RWPE2 (cell line): Measurements from ENCODE around the gene GLTP.

ENCODE experiments used
- ATAC-seq: fragments of 200-7000 bp; cut with Tn5 transposase; 3 replicates; pipeline ENCODE4 v1.9.1; 2021; ENCODE audit warnings: low read depth
- DNase-seq: peaks from one replicate; pipeline ENCODE4 v3.0.0-alpha.2; 2020; ENCODE audit warnings: low spot score
- H3K27ac ChIP-seq: fragments of 450-650 bp; 2 replicates; pipeline ENCODE4 v1.5.1; 2017; ENCODE audit warnings: mild to moderate bottlenecking; ENCODE audit not compliant: poor library complexity, severe bottlenecking
- H3K27me3 ChIP-seq: fragments of 250-450 bp; sonication (Bioruptor Pico); 2 replicates; pipeline ENCODE4 v1.5.1; 2021; ENCODE audit warnings: mild to moderate bottlenecking, moderate library complexity; ENCODE audit not compliant: insufficient read depth, poor library complexity, severe bottlenecking
- H3K36me3 ChIP-seq: fragments of 250-450 bp; sonication (Bioruptor Pico); 2 replicates; pipeline ENCODE4 v1.5.1; 2020; ENCODE audit warnings: low read depth, mild to moderate bottlenecking, moderate library complexity
- H3K4me1 ChIP-seq: fragments of 250-450 bp; sonication (Bioruptor Pico); 2 replicates; pipeline ENCODE4 v1.5.1; 2021; ENCODE audit warnings: mild to moderate bottlenecking, moderate library complexity; ENCODE audit not compliant: insufficient read depth, poor library complexity, severe bottlenecking
- H3K4me3 ChIP-seq: fragments of 250-450 bp; sonication (Bioruptor Pico); 2 replicates; pipeline ENCODE4 v1.5.1; 2021; ENCODE audit warnings: mild to moderate bottlenecking, moderate library complexity; ENCODE audit not compliant: severe bottlenecking
- H3K9me3 ChIP-seq: fragments of 250-450 bp; sonication (Bioruptor Pico); 2 replicates; pipeline ENCODE4 v1.5.1; 2021; ENCODE audit warnings: mild to moderate bottlenecking, moderate library complexity; ENCODE audit not compliant: severe bottlenecking
- CTCF ChIP-seq: fragments of 450-650 bp; IDR thresholded peaks from one replicate; pipeline ENCODE4 v1.5.1; 2017; ENCODE audit warnings: mild to moderate bottlenecking, moderate library complexity; ENCODE audit not compliant: poor library complexity, severe bottlenecking

The GLTP gene

DNA sequence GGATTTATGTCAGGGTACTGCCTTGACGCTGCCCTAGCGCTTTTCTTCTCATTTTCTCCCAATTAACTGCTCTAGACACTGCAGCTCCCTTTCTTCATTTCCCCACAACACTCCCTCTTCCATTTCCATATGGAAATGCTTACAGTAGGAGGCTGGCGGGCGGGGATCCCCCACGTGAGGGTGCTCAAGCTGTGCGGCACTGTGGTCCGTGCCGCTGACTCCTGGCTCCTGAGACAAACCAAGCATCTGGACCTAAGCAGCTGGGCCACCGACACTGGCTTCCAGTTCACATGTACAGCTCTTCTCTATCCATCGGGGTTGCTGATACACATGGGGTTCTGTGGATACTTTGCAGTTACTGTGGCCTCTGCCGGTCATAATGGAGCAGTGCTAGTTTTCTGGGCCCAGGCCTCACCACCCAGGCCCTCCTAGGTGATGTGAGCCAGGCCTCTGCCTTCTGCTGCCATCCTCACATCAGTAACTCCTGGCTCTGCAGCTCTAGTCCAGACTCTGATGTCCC lies 40.0 kb upstream of the GLTP start:
- no peak overlapping the region for H3K27ac ChIP-seq
- DNase-seq (no peak), ATAC-seq (no peak)
- no peaks in the 10 kb centered on the region for H3K27me3 ChIP-seq
- H3K4me1 ChIP-seq, result no peaks in the 10 kb centered on the region
- TF ChIP-seq CTCF, result no peak
- no peaks in the 10 kb centered on the region for H3K9me3 ChIP-seq
- peaks cover 40% of the 10 kb centered on the region for H3K36me3 ChIP-seq
- no peak overlapping the region for H3K4me3 ChIP-seq

- H3K9me3 ChIP-seq, result no peaks in the 10 kb centered on the region
- peaks cover 43% of the 10 kb centered on the region for H3K36me3 ChIP-seq
- H3K4me3 ChIP-seq, result no peak overlapping the region
- H3K27me3 ChIP-seq, result no peaks in the 10 kb centered on the region
- ATAC-seq (no peak), DNase-seq (no peak)
- no peak overlapping the region for H3K27ac ChIP-seq
- no peaks in the 10 kb centered on the region for H3K4me1 ChIP-seq
- no peak for TF ChIP-seq CTCF
Measured at GRCh38 chr12:109919456-109919855, 39.1 kb upstream of the GLTP start.

GRCh38 chr12:109916045-109916444 lies 35.7 kb upstream of the GLTP start:
- no peaks in the 10 kb centered on the region for H3K9me3 ChIP-seq
- H3K4me1 ChIP-seq, result no peaks in the 10 kb centered on the region
- no peak for TF ChIP-seq CTCF
- ATAC-seq (no peak), DNase-seq (no peak)
- H3K27ac ChIP-seq, result no peak overlapping the region
- H3K36me3 ChIP-seq, result peaks cover 72% of the 10 kb centered on the region
- no peaks in the 10 kb centered on the region for H3K27me3 ChIP-seq
- H3K4me3 ChIP-seq, result no peak overlapping the region

- peaks cover 78% of the 10 kb centered on the region for H3K36me3 ChIP-seq
- ATAC-seq (no peak), DNase-seq (no peak)
- H3K4me3 ChIP-seq, result no peak overlapping the region
- no peaks in the 10 kb centered on the region for H3K9me3 ChIP-seq
- no peaks in the 10 kb centered on the region for H3K27me3 ChIP-seq
- TF ChIP-seq CTCF, result no peak
- H3K27ac ChIP-seq, result no peak overlapping the region
- no peaks in the 10 kb centered on the region for H3K4me1 ChIP-seq
Measured at GRCh38 chr12:109915171-109916040, 35.1 kb upstream of the GLTP start.

GRCh38 chr12:109914461-109914860 lies 34.1 kb upstream of the GLTP start:
- ATAC-seq (no peak), DNase-seq (no peak)
- no peak for TF ChIP-seq CTCF
- H3K9me3 ChIP-seq, result no peaks in the 10 kb centered on the region
- H3K4me3 ChIP-seq, result no peak overlapping the region
- peaks cover 79% of the 10 kb centered on the region for H3K36me3 ChIP-seq
- H3K4me1 ChIP-seq, result no peaks in the 10 kb centered on the region
- H3K27ac ChIP-seq, result no peak overlapping the region
- H3K27me3 ChIP-seq, result no peaks in the 10 kb centered on the region
